Cardiac muscle cell (in vitro differentiated cells and primary cell): Measurements from ENCODE around the gene TGFB2. TPM values are rescaled to one million over a fixed set of nuclear protein-coding genes. Genes with fewer than 3 reads are reported as not detected.

Source experiments
- DNase-seq, 2 donors: peaks; one replicate each; pipeline versions ENCODE4 v3.0.0 to v3.0.0-alpha.2; 2010 to 2017; ENCODE audit warnings: low read depth in 1 of 2, low spot score in 1 of 2
- H3K27ac ChIP-seq: fragments of 200-600 bp; sonication (generic); 2 replicates; pipeline ENCODE4 v1.5.1; 2016
- H3K27me3 ChIP-seq: fragments of 200-600 bp; sonication (generic); 2 replicates; pipeline ENCODE4 v1.6.0; 2016; ENCODE audit warnings: control low read depth
- H3K36me3 ChIP-seq: fragments of 200-600 bp; sonication (generic); 2 replicates; pipeline ENCODE4 v1.5.1; 2016; ENCODE audit warnings: control low read depth
- H3K4me1 ChIP-seq: fragments of 200-600 bp; sonication (generic); 2 replicates; pipeline ENCODE4 v1.8.1; 2017; ENCODE audit warnings: low read depth, mild to moderate bottlenecking, mixed run types
- H3K4me3 ChIP-seq: fragments of 200-600 bp; sonication (generic); 2 replicates; pipeline ENCODE4 v1.5.1; 2016; ENCODE audit warnings: mild to moderate bottlenecking
- H3K9me3 ChIP-seq: fragments of 200-600 bp; sonication (generic); 2 replicates; pipeline ENCODE4 v1.5.1; 2017; ENCODE audit warnings: low read depth, mild to moderate bottlenecking, control low read depth
- polyA plus RNA-seq: library from polyadenylated mRNA; unstranded; fragments of >200 nt; fragmentation: Nextera tagmentation; extraction: Ambion mirVana; gene quantifications from 2 replicates; pipeline ENCODE4 v1.2.1, GENCODE V29; 2016
- total RNA-seq: library from RNA; depleted of rRNA; stranded (reverse); fragments of >200 nt; gene quantifications from 2 replicates; pipeline ENCODE4 v1.2.3, GENCODE V29; 2016
- TF ChIP-seq, protein P1 (sequence below): IDR thresholded peaks from 2 replicates; pipeline ENCODE4 v1.5.1; 2012; ENCODE audit warnings: low read depth, mild to moderate bottlenecking, low read length

TGFB2 gene
- total and polyA plus RNA-seq, 2 experiments from 2014 or later: 132 to 171 TPM

DNA sequence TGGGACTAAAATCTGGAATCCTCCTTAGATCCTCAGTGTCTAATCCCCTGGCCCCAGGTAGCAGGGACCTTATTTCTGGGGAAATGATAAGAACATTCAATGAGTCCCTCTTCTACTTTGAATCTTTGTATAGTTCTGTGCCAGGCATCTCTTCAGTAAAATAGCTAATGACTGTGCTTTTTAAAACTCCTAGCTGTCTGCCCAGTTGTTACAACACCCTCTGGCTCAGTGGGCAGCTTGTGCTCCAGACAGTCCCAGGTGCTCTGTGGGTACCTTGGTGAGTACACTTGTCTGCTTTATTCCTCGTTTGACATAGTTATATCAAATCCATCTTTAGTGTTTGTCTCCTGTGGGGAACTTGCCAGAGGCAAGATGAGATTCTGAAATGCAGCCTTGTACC lies 18.0 kb downstream of the TGFB2 start:
- Histone ChIP-seq H3K36me3 (peaks cover 31% of the 10 kb centered on the region), H3K9me3 (no peaks in the 10 kb centered on the region)
- TF ChIP-seq, protein P1, sequence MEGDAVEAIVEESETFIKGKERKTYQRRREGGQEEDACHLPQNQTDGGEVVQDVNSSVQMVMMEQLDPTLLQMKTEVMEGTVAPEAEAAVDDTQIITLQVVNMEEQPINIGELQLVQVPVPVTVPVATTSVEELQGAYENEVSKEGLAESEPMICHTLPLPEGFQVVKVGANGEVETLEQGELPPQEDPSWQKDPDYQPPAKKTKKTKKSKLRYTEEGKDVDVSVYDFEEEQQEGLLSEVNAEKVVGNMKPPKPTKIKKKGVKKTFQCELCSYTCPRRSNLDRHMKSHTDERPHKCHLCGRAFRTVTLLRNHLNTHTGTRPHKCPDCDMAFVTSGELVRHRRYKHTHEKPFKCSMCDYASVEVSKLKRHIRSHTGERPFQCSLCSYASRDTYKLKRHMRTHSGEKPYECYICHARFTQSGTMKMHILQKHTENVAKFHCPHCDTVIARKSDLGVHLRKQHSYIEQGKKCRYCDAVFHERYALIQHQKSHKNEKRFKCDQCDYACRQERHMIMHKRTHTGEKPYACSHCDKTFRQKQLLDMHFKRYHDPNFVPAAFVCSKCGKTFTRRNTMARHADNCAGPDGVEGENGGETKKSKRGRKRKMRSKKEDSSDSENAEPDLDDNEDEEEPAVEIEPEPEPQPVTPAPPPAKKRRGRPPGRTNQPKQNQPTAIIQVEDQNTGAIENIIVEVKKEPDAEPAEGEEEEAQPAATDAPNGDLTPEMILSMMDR: no peak

DNA sequence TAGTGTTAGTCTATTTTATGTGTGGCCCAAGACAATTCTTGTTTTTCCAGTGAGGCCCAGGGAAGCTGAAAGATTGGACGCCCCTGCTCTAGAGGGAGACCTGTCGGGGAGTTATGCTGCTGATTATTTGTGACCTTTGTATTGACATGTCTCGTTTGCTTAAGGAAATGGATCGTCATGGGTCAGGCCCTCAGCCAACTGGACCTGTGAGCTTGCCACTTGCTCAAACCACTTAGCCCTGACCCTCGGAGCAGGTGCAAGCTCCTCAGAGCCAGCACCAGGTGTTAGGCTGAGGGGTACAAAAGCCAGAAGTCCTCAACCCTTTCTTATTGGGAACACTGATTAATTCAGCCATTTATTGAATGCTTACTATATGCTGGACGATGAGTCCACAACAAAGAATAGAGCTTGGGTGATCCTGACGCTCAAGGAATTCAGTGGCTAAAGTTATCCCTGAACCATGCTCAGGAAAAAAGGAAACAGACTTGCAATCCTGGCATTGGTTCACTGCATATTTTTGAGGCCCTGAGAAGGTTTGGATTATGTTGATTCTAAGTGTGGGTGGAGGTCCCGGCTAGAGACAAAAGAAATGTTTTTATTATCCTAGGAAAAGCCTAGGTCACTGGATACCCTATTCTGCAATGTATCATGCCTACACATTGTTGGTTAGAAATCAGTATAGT lies 19.0 kb downstream of the TGFB2 start:
- TF ChIP-seq, protein P1: no peak
- H3K4me3 ChIP-seq: no peak overlapping the region
- peak overlapping the region; percentile 41 for H3K27ac ChIP-seq
- H3K4me1 ChIP-seq: peaks cover 63% of the 10 kb centered on the region
- H3K9me3 ChIP-seq: no peaks in the 10 kb centered on the region
- peaks cover 32% of the 10 kb centered on the region for H3K36me3 ChIP-seq
- H3K27me3 ChIP-seq: no peaks in the 10 kb centered on the region
- no peak for DNase-seq

More for the DNA sequence above, 18.0 kb downstream of the TGFB2 start:
- Histone ChIP-seq H3K27me3 (no peaks in the 10 kb centered on the region), H3K4me1 (peaks cover 72% of the 10 kb centered on the region), H3K4me3 (no peak overlapping the region), H3K27ac (peak overlapping the region; percentile 41)
- DNase-seq: no peak

DNA sequence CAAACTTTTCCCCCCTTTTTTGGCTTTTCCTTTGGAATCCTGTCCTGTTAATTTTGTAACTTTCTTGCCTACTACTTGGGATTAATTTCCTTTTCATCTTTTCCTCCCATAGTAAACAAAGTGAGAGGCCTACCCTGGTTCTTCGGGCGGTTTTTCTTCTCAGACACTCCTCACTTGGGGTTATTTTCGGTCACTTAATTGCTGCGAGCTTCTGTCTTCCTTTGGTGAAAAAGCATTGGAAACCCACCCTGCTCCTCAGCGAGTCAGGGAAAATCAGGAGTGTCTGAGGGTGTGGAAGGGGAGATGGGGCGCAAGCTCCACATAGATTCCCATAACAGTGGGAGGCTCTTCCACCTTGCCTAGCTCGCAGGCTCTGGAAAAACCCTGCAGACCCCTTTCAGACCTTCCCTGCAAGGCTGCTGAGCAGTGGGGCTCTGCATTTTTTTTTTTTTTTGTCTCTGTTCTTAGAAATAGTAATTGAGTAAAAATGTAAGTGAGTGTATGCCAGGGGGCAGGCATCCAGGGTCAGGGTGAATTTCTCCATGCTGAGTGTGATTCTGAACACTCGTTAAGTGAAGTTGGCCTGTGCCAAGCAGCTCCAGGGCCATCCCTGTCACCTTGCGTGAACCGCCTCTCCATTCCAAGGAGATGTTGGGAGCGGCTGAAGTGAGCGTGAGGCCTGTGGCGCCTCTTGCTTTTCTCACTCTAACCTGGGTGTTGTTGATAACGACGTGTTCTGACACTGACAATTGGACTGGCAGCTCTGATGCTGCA lies 20.3 kb downstream of the TGFB2 start:
- Histone ChIP-seq H3K9me3 (no peaks in the 10 kb centered on the region), H3K4me1 (peaks cover 63% of the 10 kb centered on the region), H3K4me3 (no peak overlapping the region), H3K27ac (peak overlapping the region; percentile 41), H3K27me3 (no peaks in the 10 kb centered on the region), H3K36me3 (peaks cover 37% of the 10 kb centered on the region)
- no peak for DNase-seq
- TF ChIP-seq, protein P1: no peak

DNA sequence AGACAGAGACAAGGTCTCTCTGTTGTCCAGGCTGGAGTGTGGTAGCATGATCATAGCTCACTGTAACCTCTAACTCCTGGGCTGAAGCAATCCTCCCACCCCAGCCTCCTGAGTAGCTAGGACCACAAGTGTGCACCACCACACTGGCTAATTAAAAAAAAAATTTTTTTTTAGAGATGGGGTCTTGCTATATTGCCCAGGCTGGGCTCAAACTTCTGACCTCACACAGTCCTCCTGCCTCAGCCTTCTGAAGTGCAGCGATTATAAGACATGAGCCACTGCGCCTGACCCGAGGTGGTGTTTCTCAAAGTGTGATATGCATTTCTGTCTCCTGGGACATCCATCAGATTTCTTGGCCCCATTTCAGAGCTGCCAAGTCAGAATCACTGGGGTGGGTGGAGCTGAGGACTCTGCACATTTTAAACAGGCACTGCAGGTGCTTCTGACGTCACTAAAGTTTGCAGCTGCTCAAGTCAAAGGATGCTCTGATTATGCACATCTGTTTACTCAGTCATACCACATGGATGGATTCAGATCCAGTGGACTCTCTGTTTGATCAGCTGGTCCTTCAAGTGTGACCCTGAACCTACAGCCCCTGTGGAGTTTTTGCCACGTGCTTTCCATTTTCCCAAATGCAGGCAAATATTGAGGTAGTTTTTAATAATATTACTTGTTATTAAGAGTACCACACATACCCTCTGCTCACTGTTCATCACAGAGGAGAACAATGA lies 21.4 kb downstream of the TGFB2 start:
- H3K4me1 ChIP-seq: peaks cover 64% of the 10 kb centered on the region
- no peaks in the 10 kb centered on the region for H3K27me3 ChIP-seq
- DNase-seq: no peak
- H3K27ac ChIP-seq: peak overlapping the region; percentile 73
- peaks cover 37% of the 10 kb centered on the region for H3K36me3 ChIP-seq
- no peak overlapping the region for H3K4me3 ChIP-seq
- TF ChIP-seq, protein P1: no peak
- H3K9me3 ChIP-seq: no peaks in the 10 kb centered on the region

DNA sequence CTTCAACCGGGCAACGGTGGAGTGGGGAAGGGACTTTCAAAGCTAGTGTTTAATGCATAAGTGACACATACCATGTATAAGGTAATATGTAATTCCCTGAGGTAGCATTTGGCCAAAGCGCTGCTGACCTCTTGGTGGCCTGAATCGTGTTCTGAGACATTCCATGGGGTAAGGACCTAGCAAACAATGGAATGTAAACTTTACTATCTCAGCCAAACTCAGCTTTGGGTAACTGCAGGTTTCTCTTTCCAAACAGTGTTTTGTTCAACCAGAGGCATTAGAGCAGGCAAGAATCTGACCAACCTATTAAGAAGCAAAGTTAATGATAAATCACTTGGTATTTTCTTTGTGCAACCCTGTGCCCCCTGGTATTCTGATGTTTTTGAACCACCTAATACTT lies 22.0 kb downstream of the TGFB2 start:
- Histone ChIP-seq H3K4me1 (peaks cover 64% of the 10 kb centered on the region), H3K9me3 (no peaks in the 10 kb centered on the region), H3K27ac (peak overlapping the region; percentile 73), H3K4me3 (no peak overlapping the region), H3K27me3 (no peaks in the 10 kb centered on the region), H3K36me3 (peaks cover 37% of the 10 kb centered on the region)
- no peak for DNase-seq
- TF ChIP-seq, protein P1: no peak
